ENCODE results near the gene PTGFR.

GRCh38 chr1:78469576-78469975, 21.2 kb upstream of the PTGFR start:
- TF ChIP-seq CTCF (IDR thresholded peaks at IDR 0.05) (no peak), EZH2phosphoT487 (IDR thresholded peaks at IDR 0.05) (no peak), EZH2 (IDR thresholded peaks at IDR 0.05) (no peak)
